ENCODE data around the gene TRIM29.
A peak's percentile ranks its signal among the peaks of the same experiment; 100 is the strongest.

The TRIM29 gene

DNA sequence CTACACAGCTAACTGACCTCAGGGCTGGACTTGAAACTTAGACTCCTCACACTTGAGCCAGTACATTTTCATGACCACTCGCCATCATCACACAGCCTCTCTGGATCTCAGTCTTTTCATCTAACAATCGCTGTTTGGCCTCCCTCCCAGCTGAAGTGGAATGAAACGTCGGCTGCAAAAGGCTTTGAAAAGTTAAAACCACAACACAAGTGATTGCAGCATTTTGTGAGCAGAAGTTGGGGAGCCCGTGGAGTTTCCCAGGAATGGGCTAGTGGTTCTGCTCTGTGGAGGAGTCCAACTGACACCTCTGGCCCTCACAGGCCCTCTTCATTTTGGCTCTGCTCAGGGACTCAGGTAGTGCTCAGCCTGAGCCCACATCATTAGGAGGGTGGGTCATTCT, 35.9 kb upstream of the TRIM29 start:
- Mint-ChIP-seq H3K4me3 (peak overlapping the region in 1 of 3 experiments; percentile 15), H3K9me3 (no peaks in the 10 kb centered on the region), H3K27ac (peak overlapping the region; percentile 71 to 82 (median 80)), H3K27me3 (ENCODE audit: low read depth) (peaks cover 45% of the 10 kb centered on the region), H3K36me3 (ENCODE audit: low read depth) (no peaks in the 10 kb centered on the region), H3K4me1 (peaks cover 37% of the 10 kb centered on the region)
- TF ChIP-seq, protein P1, sequence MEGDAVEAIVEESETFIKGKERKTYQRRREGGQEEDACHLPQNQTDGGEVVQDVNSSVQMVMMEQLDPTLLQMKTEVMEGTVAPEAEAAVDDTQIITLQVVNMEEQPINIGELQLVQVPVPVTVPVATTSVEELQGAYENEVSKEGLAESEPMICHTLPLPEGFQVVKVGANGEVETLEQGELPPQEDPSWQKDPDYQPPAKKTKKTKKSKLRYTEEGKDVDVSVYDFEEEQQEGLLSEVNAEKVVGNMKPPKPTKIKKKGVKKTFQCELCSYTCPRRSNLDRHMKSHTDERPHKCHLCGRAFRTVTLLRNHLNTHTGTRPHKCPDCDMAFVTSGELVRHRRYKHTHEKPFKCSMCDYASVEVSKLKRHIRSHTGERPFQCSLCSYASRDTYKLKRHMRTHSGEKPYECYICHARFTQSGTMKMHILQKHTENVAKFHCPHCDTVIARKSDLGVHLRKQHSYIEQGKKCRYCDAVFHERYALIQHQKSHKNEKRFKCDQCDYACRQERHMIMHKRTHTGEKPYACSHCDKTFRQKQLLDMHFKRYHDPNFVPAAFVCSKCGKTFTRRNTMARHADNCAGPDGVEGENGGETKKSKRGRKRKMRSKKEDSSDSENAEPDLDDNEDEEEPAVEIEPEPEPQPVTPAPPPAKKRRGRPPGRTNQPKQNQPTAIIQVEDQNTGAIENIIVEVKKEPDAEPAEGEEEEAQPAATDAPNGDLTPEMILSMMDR (IDR thresholded peaks at IDR 0.05; ENCODE audit: unreplicated experiment in 3 of 3) = no peak

DNA sequence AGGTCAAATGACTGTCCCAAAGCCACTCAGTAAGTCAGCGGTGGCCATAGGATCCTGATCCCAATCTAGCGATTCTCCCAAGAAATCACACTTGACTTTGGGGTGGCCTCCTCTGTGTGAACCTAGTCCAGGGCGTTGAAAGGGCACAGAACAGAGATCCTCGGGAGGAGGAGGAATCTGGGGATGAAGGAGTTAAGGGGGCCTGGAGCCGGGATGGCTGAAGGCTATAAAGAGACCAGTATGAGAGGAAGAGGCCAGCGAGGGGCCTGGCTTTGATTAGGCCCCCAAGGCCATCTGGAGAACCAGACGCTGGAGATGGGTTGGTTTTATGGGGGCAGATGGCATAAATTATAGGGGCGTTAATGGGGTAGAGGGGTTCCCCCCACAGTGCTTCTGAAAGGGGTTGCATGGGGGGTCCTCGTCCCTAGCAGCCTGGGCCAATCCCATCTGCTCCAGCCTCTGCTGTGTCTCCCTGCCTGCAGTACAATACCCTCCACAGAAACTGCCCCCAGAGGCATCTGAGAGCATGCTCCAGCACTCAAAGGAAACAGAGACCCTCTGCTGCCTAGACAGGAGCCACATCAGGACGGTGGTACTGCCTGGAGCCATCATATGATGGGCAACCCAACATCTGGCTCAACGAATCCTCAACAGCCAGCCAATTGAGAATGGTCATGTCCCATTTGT, 35.2 kb upstream of the TRIM29 start:
- H3K4me1 Mint-ChIP-seq = peaks cover 31% of the 10 kb centered on the region
- H3K27me3 Mint-ChIP-seq (ENCODE audit: low read depth) = peaks cover 50% of the 10 kb centered on the region
- TF ChIP-seq, protein P1 (IDR thresholded peaks at IDR 0.05; ENCODE audit: unreplicated experiment in 3 of 3) = no peak
- H3K9me3 Mint-ChIP-seq = no peaks in the 10 kb centered on the region
- peak overlapping the region in 2 of 3 experiments; percentile 8 to 24 for H3K4me3 Mint-ChIP-seq
- no peaks in the 10 kb centered on the region for H3K36me3 Mint-ChIP-seq (ENCODE audit: low read depth)
- peak overlapping the region; percentile 71 to 82 (median 80) for H3K27ac Mint-ChIP-seq

DNA sequence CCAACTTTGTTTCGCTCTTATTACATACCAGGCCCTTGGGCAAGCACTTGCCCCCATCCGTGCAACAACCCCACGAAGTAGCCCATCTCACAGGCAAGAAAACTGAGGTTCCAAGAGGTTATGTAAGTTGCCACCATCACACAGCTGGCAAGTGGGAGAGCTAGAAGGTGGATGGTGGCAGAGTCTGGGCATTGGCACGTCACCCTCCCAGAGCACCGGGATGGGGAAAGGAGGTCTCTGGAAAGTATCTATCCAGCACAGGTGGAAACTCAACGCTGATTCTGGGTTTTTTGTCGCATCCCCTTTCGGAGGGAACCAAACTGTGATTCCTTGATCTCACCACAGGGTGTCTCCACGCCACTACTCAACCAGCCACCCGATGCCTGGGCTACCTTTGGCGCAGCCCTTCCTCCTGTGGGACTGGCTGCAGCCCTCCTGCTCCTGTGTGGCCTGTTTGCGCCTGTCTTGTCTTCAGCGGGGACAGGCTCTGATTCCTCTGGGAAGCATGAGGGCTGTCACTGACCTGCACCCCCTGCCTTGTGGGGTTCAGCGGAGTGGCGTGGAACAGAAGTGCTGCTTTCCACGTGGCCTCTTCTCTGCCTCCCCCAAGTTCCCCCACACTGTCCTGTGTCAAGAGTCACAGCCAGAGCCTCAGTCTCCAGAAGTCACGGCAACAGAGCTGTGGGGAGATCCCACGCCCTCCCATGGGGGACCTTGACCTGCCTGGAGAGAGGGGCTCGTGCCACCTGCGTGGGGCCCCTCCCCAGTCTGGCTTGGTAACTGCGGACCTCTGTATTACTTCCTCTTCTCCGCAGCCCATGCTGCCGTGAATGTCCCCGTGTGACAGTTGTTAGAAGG, 34.4 kb upstream of the TRIM29 start:
- peak overlapping the region in 2 of 3 experiments; percentile 15 to 32 for H3K4me3 Mint-ChIP-seq
- TF ChIP-seq, protein P1 (IDR thresholded peaks at IDR 0.05; ENCODE audit: unreplicated experiment in 3 of 3) = peak; percentile 84 to 90 (median 87)
- peaks cover 31% of the 10 kb centered on the region for H3K4me1 Mint-ChIP-seq
- H3K27ac Mint-ChIP-seq = peak overlapping the region; percentile 71 to 82 (median 80)
- H3K36me3 Mint-ChIP-seq (ENCODE audit: low read depth) = no peaks in the 10 kb centered on the region
- H3K9me3 Mint-ChIP-seq = no peaks in the 10 kb centered on the region
- H3K27me3 Mint-ChIP-seq (ENCODE audit: low read depth) = peaks cover 59% of the 10 kb centered on the region

DNA sequence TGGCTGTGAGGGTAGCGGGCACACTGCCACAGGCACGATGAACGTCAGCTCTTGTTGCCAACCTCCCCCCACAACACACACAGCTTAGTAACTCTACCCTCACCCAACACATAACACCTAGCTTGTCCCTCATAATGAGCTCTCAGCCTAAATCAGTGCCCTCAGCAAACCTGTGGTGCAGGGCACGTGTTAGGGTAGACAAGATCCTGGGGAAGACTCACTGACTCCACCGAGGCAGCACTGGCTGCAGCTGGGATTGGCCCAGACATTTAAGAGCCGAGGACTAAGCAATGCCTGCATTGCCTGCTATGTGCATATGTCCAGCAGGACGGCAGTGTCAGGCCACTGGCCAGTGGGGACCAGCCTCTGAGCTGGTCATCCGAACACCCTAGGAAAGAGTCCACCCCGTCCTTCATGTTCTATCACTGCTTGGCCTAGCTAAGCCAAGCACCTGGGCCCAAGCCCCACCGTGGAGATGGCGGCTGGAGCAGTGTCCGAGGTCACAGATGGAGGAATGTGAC, 32.9 kb upstream of the TRIM29 start:
- Mint-ChIP-seq H3K4me1 (peaks cover 28% of the 10 kb centered on the region), H3K9me3 (peaks cover 9% of the 10 kb centered on the region), H3K27ac (no peak overlapping the region), H3K27me3 (ENCODE audit: low read depth) (peaks cover 65% of the 10 kb centered on the region), H3K4me3 (peak overlapping the region in 2 of 3 experiments; percentile 16 to 20), H3K36me3 (ENCODE audit: low read depth) (no peaks in the 10 kb centered on the region)
- TF ChIP-seq, protein P1 (IDR thresholded peaks at IDR 0.05; ENCODE audit: unreplicated experiment in 3 of 3) = no peak

DNA sequence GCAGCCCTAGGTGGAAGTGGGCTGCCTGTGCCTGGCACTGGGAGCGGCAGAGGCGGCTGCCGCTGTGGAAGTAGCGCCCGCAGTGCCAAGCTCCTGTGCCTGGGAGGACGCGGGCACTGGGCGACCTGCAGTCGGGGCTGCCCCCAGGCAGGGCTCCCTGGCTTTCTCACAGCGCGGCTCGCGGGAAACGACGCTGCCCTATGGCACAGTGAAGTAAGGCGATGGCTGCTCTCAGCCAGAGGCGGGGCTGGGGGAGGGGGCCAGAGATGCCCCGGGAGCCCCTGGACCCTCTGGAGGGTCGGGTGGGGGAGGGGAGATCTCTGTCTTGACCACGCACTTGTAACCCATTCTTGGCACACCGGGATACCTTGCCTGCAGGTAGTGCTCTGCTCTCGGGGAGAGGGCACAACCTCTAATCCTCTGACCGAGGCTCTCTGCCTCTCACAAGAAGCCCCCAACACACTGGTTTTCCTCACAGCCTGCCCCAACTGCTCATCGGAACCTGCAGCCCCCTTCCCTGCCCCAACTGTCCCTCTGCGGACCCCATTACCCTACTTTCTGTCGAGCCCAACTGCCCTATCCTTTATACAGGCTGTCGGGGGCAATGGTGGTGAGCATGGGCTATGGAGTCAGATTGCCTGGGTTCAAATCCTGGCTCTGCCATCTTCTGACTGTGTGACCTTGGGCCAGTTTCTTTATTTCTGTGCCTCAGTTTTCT, 32.2 kb upstream of the TRIM29 start:
- H3K36me3 Mint-ChIP-seq (ENCODE audit: low read depth) = no peaks in the 10 kb centered on the region
- peak overlapping the region in 2 of 3 experiments; percentile 20 to 38 for H3K4me3 Mint-ChIP-seq
- no peak overlapping the region for H3K27ac Mint-ChIP-seq
- H3K27me3 Mint-ChIP-seq (ENCODE audit: low read depth) = peaks cover 64% of the 10 kb centered on the region
- H3K9me3 Mint-ChIP-seq = peaks cover 16% of the 10 kb centered on the region
- TF ChIP-seq, protein P1 (IDR thresholded peaks at IDR 0.05; ENCODE audit: unreplicated experiment in 3 of 3) = no peak
- H3K4me1 Mint-ChIP-seq = peaks cover 26% of the 10 kb centered on the region
